ENCODE results near the gene TINAG.

GRCh38 chr6:54411767-54412166 is 103.5 kb downstream of the TINAG start:
- TF ChIP-seq CTCF (IDR thresholded peaks at IDR 0.05; ENCODE audit: insufficient read depth, low read length) (no peak), GABPA (IDR thresholded peaks at IDR 0.05; ENCODE audit: low read depth) (no peak), POLR2AphosphoS5 (IDR thresholded peaks at IDR 0.05; ENCODE audit: low read depth) (no peak)
